ENCODE measurements around the gene RPL41. TPM values are rescaled to one million over a fixed set of nuclear protein-coding genes. Genes with fewer than 3 reads are reported as not detected.

The RPL41 gene
- total RNA-seq, 1 donor from 2014 or later = 1,819 TPM

GRCh38 chr12:56078931-56079722, 37.3 kb upstream of the RPL41 start:
- H3K27ac ChIP-seq = peak overlapping the region; percentile 75 to 81
- H3K27me3 ChIP-seq = no peaks in the 10 kb centered on the region
- TF ChIP-seq CTCF (IDR thresholded peaks at IDR 0.05) = peak; percentile 65 to 82 (median 77)
- H3K4me3 ChIP-seq = peak overlapping the region; percentile 72 to 86
- intact Hi-C loops (cut with DNase I) = loop anchor here (1.0 to 5.0 kb wide), 3 partner anchors 25 to 72 kb away; partner anchors contain the start of genes PA2G4, RPL41 and ZC3H10
- peak; percentile 53 to 94 for DNase-seq (ENCODE audit: low spot score in 2 of 2)
- H3K4me1 ChIP-seq = peaks cover 5 to 7% of the 10 kb centered on the region in 2 donors
- H3K9me3 ChIP-seq = no peaks in the 10 kb centered on the region
- H3K36me3 ChIP-seq = no peaks in the 10 kb centered on the region

GRCh38 chr12:56079723-56080555, 36.5 kb upstream of the RPL41 start, which contains the start of gene ERBB3:
ERBB3 (plus strand) TSS chr12:56080165; CDS start chr12:56080301, 136 bp downstream.
- no peaks in the 10 kb centered on the region for H3K27me3 ChIP-seq
- H3K9me3 ChIP-seq = no peaks in the 10 kb centered on the region
- peak in 1 of 3 experiments; percentile 17 for TF ChIP-seq CTCF (IDR thresholded peaks at IDR 0.05)
- peaks cover 5 to 7% of the 10 kb centered on the region in 2 donors for H3K4me1 ChIP-seq
- intact Hi-C loops (cut with DNase I) = loop anchor here (1.0 to 5.0 kb wide), 3 partner anchors 24 to 73 kb away; partner anchors contain the start of genes PA2G4, RPL41 and ZC3H10
- H3K4me3 ChIP-seq = peak within 1 kb of the TSS; percentile 72 to 86
- DNase-seq (ENCODE audit: low spot score in 2 of 2) = peak; percentile 31 to 91
- peak within 1 kb of the TSS; percentile 75 to 81 for H3K27ac ChIP-seq
- H3K36me3 ChIP-seq = no peaks in the 10 kb centered on the region

DNA sequence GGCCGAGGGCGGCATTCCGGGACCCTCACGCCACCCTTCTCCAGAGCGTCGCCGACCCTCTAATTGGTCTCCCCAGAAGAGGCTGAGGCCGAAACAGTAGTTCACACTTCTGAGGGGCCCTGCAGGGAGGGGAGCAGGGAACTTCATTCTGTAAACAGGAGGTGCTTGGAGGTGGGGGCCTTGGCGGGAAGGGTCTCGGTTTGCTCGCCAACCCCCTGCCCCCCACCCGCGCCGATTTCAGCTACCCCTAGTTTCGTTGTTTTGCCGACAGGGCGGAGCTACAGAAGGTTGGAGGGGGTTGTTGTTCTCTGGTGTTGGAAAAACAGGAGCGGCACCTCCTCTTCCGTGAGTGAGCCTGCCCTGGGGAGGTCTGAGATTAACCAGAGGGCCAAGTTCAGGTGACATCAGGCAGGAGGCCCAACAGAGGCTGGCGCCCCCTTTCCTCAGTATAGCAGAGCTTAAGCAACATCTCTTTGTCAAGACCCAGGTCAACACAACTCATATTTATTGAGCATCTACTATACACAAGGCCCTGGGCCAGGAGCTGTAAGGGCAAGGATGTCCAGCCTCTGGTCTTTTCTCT, 35.8 kb upstream of the RPL41 start:
- peak overlapping the region; percentile 72 to 86 for H3K4me3 ChIP-seq
- no peaks in the 10 kb centered on the region for H3K9me3 ChIP-seq
- peaks cover 5 to 7% of the 10 kb centered on the region in 2 donors for H3K4me1 ChIP-seq
- intact Hi-C loops (cut with DNase I) = no loop called here
- no peak overlapping the region for H3K27ac ChIP-seq
- no peak for DNase-seq (ENCODE audit: low spot score in 2 of 2)
- no peaks in the 10 kb centered on the region for H3K27me3 ChIP-seq
- H3K36me3 ChIP-seq = no peaks in the 10 kb centered on the region
- TF ChIP-seq CTCF (IDR thresholded peaks at IDR 0.05) = no peak

DNA sequence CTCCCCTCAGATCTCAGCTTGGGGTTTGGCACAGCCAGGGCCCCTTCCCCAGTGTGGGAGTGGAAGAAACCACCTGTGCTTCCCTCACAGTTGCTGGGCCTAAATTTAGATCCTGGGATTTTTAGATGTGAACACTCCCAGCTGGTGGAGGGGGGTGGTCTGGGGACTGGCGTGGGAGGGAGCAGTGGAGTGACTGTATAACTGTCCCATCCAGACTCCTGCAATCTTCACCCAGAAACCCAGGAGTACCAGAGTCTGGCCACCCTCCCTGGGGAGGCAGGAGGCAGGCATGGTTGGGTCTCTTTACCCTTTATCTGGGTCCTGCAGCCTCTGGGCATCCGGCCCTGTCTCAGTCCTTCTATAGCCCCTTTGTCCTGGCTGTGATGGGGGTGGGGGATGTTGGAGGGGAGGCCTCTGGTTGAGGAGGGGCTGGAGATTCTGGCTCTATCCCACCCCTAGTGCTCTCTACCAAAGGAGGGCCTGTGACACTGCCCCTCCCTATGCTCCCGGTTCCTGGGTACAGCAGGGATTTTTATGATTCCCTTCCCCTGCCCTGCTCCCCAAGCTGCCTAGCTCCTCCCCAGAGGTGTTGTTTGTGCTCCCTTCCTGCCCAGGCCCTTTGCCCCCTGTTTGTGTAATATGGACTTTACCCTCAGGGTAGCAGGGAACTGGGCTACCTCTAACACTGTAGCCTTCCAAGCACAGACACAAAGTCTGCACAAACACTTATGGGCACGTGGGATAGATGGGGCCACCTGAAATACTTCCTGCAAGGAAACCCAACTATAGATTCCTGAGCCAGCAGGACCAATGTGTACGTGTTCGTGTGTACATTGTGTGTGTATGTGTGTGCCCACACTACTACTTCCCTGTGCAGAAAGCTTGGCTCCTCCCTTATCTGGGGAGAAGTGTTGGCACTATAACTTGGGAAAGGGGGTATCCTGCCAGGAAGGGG, 34.8 kb upstream of the RPL41 start:
- Histone ChIP-seq H3K9me3 (no peaks in the 10 kb centered on the region), H3K36me3 (no peaks in the 10 kb centered on the region), H3K27me3 (no peaks in the 10 kb centered on the region), H3K27ac (no peak overlapping the region), H3K4me1 (peaks cover 5 to 7% of the 10 kb centered on the region in 2 donors), H3K4me3 (no peak overlapping the region)
- DNase-seq (ENCODE audit: low spot score in 2 of 2) = no peak
- TF ChIP-seq CTCF (IDR thresholded peaks at IDR 0.05) = no peak
- intact Hi-C loops (cut with DNase I) = no loop called here

Data from ascending aorta (tissue), 2 donors.